Measurements from ENCODE around the gene PMP22. TPM values are rescaled to one million over a fixed set of nuclear protein-coding genes. Genes with fewer than 3 reads are reported as not detected.

The PMP22 gene
- total RNA-seq, 6 donors from 2014 or later = 49.7 to 179 (median 105) TPM

- DNase-seq (no peak), ATAC-seq (ENCODE audit: low FRiP score in 2 of 2) (no peak)
- WGBS, 2 donors = 80 to 88% methylated on average over 3 of the region's 3 CpGs
- peaks cover 0 to 10% (median 0%) of the 10 kb centered on the region in 4 donors for H3K4me1 ChIP-seq
- no peaks in the 10 kb centered on the region for H3K27me3 ChIP-seq
- no peaks in the 10 kb centered on the region for H3K9me3 ChIP-seq
- no peak overlapping the region for H3K4me3 ChIP-seq
- no peak for TF ChIP-seq EP300 (IDR thresholded peaks at IDR 0.05)
- TF ChIP-seq, protein P1, sequence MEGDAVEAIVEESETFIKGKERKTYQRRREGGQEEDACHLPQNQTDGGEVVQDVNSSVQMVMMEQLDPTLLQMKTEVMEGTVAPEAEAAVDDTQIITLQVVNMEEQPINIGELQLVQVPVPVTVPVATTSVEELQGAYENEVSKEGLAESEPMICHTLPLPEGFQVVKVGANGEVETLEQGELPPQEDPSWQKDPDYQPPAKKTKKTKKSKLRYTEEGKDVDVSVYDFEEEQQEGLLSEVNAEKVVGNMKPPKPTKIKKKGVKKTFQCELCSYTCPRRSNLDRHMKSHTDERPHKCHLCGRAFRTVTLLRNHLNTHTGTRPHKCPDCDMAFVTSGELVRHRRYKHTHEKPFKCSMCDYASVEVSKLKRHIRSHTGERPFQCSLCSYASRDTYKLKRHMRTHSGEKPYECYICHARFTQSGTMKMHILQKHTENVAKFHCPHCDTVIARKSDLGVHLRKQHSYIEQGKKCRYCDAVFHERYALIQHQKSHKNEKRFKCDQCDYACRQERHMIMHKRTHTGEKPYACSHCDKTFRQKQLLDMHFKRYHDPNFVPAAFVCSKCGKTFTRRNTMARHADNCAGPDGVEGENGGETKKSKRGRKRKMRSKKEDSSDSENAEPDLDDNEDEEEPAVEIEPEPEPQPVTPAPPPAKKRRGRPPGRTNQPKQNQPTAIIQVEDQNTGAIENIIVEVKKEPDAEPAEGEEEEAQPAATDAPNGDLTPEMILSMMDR (IDR thresholded peaks at IDR 0.05) = no peak
- no peak for TF ChIP-seq POLR2A (IDR thresholded peaks at IDR 0.05)
- no peak for TF ChIP-seq POLR2AphosphoS5 (IDR thresholded peaks at IDR 0.05)
- no peaks in the 10 kb centered on the region for H3K36me3 ChIP-seq
- no peak overlapping the region for H3K27ac ChIP-seq
These were observed 28.4 kb upstream of the PMP22 start for GRCh38 chr17:15293558-15293957.

DNA sequence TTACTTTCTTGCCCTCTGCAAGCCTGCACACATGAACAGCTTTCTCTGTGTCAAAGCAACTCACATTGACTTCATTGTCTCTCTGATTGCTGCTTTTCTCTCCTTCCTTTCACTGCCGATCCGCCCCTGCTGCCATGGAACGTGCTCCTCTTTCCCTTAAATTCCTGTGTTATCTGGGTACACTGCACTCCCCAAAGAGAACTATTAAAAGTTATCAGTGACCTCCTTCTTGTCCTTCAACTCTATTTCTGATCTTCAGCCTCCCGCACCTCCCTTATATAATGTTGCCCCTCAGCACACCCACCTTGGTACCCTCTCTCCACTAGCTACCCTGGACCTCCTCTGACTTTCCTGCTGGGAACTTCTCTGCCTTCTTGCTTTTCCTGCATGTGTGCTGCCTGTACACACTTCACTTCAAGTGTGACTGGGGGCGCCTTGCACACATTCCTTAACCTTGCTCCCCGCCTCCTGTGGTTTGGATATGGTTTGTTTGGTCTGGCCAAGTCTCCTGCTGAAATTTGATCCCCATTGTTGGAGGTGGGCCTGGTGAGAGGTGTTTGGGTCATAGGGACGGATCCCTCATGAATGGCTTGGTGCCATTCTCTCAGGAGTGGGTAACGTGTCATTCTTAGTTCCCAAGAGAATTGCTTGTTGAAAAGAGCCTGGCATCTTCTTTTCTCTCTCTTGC, 26.7 kb upstream of the PMP22 start:
- H3K36me3 ChIP-seq = no peaks in the 10 kb centered on the region
- H3K27ac ChIP-seq = no peak overlapping the region
- DNase-seq (peak in 1 of 2 donors; percentile 60), ATAC-seq (ENCODE audit: low FRiP score in 2 of 2) (peak in 1 of 2 donors; percentile 49)
- H3K4me3 ChIP-seq = no peak overlapping the region
- TF ChIP-seq EP300 (IDR thresholded peaks at IDR 0.05) (no peak), POLR2A (IDR thresholded peaks at IDR 0.05) (no peak)
- TF ChIP-seq, protein P1 (IDR thresholded peaks at IDR 0.05) = no peak
- no peaks in the 10 kb centered on the region for H3K9me3 ChIP-seq
- H3K27me3 ChIP-seq = no peaks in the 10 kb centered on the region
- 61 to 69% methylated on average over 8 of the region's 8 CpGs for WGBS, 2 donors
- H3K4me1 ChIP-seq = peaks cover 0 to 10% (median 0%) of the 10 kb centered on the region in 4 donors

- DNase-seq (no peak), ATAC-seq (ENCODE audit: low FRiP score in 2 of 2) (no peak)
- no peak overlapping the region for H3K27ac ChIP-seq
- H3K9me3 ChIP-seq = no peaks in the 10 kb centered on the region
- H3K27me3 ChIP-seq = no peaks in the 10 kb centered on the region
- TF ChIP-seq EP300 (IDR thresholded peaks at IDR 0.05) (no peak), POLR2AphosphoS5 (IDR thresholded peaks at IDR 0.05) (no peak), POLR2A (IDR thresholded peaks at IDR 0.05) (no peak)
- TF ChIP-seq, protein P1 (IDR thresholded peaks at IDR 0.05) = no peak
- H3K4me1 ChIP-seq = peaks cover 0 to 10% (median 0%) of the 10 kb centered on the region in 4 donors
- H3K36me3 ChIP-seq = no peaks in the 10 kb centered on the region
- no peak overlapping the region for H3K4me3 ChIP-seq
- WGBS, 2 donors = 68 to 72% methylated on average over 6 of the region's 6 CpGs
These were observed 25.5 kb upstream of the PMP22 start for GRCh38 chr17:15290605-15291004.

DNA sequence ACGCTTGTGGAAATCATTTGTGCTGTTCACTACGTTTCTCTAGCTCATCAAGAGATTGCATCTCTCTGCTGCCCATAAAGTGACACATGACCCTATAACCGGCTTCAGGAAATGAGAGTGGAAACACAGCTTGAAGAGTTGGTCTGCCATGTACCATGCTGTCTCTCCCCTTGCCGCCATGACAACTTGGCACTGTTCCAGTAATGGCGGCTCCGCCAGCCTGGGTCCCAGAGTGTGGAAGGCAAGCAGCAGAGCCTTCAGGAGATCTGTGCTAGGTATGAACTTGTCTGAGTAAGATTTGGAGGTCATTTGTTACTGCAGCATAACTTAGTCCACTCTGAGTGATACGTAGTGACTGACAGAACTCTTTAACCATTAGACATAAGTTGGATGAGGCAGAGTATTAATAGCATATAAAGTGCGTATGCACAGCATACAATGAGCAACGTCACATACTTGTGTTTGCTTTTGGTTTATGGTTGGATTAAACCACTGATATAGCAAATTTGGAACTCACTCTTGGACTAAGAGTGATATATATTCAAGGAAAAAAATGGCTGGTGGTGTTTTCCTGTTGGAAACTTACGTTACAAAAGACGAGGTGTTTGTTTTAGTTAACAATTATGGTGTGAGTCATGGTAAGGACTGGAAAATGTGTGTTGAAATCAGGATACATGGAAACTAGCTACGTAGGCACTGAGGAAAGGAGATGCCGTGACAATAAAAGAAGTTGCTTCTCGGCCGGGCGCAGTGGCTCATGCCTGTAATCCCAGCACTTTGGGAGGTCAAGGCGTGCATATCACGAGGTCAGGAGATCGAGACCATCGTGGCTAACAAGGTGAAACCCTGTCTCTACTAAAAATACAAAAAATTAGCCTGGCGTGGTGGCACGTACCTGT, 24.4 kb upstream of the PMP22 start:
- H3K4me3 ChIP-seq = no peak overlapping the region
- 75 to 76% methylated on average over 19 to 22 of the region's 22 CpGs for WGBS, 2 donors
- H3K27me3 ChIP-seq = no peaks in the 10 kb centered on the region
- H3K27ac ChIP-seq = no peak overlapping the region
- no peaks in the 10 kb centered on the region for H3K36me3 ChIP-seq
- DNase-seq = no peak
- no peak for ATAC-seq (ENCODE audit: low FRiP score in 2 of 2)
- TF ChIP-seq EP300 (IDR thresholded peaks at IDR 0.05) (no peak), POLR2AphosphoS5 (IDR thresholded peaks at IDR 0.05) (no peak), POLR2A (IDR thresholded peaks at IDR 0.05) (no peak)
- TF ChIP-seq, protein P1 (IDR thresholded peaks at IDR 0.05) = no peak
- no peaks in the 10 kb centered on the region for H3K9me3 ChIP-seq
- peaks cover 0 to 10% (median 0%) of the 10 kb centered on the region in 4 donors for H3K4me1 ChIP-seq

Measured in upper lobe of left lung (tissue), 6 donors.